ENCODE measurements around the gene E4F1.
A peak's percentile ranks its signal among the peaks of the same experiment; 100 is the strongest.
"Not testable (repeated sequence)": the region's sequence is repeated elsewhere in the genome, so short reads cannot be mapped to it uniquely, and the experiment has no call there.

The E4F1 gene

GRCh38 chr16:2233046-2233775 is 9.8 kb downstream of the E4F1 start:
- DNase-seq: no peak

- peak; percentile 73 for DNase-seq
Observed at GRCh38 chr16:2233872-2234812, 10.8 kb downstream of the E4F1 start.

DNA sequence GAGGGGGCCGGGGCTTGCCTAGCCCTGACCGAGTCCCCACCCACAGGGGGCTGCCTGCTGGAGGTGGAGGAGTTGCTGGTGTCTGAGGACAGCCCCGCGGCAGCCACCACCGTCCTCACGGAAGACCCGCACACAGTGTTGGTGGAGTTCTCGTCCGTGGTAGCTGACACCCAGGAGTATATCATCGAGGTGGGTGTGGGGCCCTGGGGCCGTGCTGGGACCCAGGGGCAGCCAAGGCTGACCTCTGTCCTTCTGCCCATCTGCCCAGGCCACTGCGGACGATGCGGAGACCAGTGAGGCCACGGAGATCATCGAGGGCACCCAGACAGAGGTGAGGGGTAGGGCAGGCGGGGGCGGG is 11.4 kb downstream of the E4F1 start:
- no peak for DNase-seq

DNA sequence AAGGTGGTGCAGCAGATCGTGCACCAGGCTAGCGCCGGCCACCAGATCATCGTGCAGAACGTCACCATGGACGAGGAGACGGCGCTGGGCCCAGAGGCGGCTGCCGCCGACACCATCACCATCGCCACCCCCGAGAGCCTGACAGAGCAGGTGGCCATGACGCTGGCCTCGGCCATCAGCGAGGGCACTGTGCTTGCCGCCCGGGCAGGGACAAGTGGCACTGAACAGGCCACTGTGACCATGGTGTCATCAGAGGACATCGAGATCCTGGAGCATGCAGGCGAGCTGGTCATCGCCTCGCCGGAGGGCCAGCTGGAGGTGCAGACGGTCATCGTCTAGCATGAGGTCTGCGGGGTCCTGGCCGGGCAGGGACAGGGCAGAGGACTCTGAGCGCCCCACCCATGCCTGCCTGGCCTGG is 11.9 kb downstream of the E4F1 start:
- no peak for DNase-seq

DNA sequence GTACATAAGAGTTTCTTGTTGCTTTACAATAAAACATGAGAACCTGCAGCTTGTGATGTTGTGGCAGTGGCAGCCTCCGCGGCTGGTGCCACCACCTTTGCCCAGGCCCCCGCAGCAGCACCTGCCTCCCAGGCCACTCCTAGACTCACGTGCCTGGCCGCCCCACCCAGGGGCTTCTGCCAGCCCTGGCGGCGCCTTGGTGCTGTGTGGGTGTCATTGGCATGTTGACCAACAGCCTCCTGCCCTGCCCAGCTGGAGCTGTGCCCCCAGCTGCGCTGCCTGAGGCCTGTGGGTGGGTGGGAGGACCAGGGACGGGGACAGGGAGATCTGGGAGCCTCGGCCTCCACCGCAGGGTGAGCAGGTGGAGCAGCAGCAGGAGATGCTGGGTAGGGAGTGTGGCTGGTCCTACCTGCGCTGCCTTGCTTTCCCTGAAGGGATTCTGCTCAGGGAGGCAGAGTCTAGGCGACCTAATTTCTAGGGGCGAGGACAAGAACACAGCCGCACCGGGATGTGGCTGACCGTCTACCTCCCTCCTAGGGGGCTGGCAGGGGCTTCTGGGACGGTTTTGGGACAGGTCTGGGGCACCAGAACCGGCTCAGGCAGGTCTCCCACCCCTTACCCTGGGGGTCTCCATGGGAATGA is 12.4 kb downstream of the E4F1 start:
- no peak for DNase-seq

GRCh38 chr16:2236337-2237101 is 13.1 kb downstream of the E4F1 start, which contains the start of gene DNASE1L2:
DNASE1L2 (plus strand) TSS chr16:2236444; CDS start chr16:2236817, 373 bp downstream.
- no peak for DNase-seq

- DNase-seq: no peak
Observed at GRCh38 chr16:2237102-2237482, 13.7 kb downstream of the E4F1 start.

GRCh38 chr16:2237493-2238149 is 14.2 kb downstream of the E4F1 start:
- no peak for DNase-seq

DNA sequence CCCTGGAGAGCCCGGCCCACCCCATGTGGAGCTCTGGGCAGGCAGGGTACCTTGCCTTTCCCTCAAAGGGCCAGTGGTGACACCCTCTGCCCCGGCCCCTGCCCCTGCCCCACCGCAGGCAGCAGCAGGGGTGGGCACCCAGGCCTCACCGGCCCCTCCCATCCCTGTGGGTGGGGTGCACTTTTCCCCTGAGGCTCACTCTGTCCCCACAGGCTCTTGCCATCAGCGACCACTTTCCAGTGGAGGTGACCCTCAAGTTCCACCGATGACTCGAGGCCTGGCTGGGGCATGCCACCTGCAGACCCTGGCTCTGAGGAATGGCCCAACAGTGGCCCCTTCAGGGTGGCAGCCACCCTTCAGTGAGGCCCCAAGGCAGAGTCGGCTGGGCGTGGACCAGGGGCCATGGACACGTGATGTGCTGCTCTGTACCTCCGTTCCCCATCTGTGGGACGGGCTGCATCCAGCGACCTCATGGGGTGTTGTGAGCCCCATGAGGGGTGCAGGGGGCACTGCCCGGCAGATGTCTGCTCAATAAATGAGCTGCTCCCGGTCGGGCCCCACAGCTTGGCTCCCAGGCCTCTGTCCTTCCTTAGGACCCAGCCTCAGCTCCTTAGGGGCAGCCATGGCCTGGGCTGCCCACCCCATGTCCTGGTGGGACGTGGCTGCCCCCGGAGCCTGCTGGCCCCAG is 14.9 kb downstream of the E4F1 start:
- DNase-seq: no peak

GRCh38 chr16:2238838-2239675 is 15.7 kb downstream of the E4F1 start:
- DNase-seq: no peak

- not testable (repeated sequence) for DNase-seq
Observed at GRCh38 chr16:2240331-2240730, 16.9 kb downstream of the E4F1 start.

GRCh38 chr16:2242598-2242997 is 19.2 kb downstream of the E4F1 start:
- DNase-seq: no peak

GRCh38 chr16:2243031-2243528 is 19.7 kb downstream of the E4F1 start:
- DNase-seq: no peak

DNA sequence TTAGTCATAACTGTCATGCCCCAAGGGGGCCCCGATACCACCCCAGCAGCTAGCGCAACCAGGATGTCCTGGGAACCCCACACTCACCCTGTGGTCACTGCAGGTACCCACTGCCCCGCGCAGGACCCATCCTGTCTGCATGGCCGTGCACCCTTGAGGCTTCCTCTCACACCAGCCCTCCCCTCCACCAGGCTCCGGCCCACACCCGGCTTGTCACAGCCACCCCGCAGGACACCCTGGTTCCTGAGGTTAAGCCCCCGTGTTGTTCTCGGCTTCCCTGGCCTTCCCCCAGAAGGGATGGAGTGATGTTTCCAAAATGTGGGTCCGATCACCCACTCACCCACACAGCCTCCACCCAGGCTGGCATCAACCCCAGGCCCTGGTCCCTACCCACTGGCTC is 20.4 kb downstream of the E4F1 start:
- no peak for DNase-seq

DNA sequence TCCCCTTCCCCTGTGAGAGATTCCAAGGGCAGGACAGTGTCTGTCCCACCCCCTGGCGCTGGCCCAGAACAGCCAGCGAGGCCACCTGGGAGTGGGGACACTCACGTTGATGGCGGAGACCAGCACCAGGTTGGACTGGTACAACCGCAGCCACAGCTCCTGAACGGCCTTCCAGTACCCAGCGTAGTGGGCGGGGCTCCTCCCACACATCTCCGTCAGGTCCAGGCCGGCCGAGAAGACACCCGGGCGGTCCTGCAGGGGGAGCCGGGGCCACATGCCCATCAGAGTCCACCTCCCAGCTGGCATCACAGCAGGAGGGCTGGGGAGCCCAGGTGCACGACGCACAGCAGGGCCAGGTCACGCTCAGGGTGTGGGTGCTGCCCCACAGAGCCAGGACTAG is 20.9 kb downstream of the E4F1 start:
- DNase-seq: no peak

GRCh38 chr16:2244926-2245795 is 21.8 kb downstream of the E4F1 start:
- DNase-seq: no peak

- no peak for DNase-seq
Observed at GRCh38 chr16:2246301-2246885, 23.0 kb downstream of the E4F1 start.

GRCh38 chr16:2250652-2251295 is 27.4 kb downstream of the E4F1 start:
- no peak for DNase-seq
